ACC112 (cell line): ENCODE results near the gene CMA1.
"Not testable (repeated sequence)": the region's sequence is repeated elsewhere in the genome, so short reads cannot be mapped to it uniquely, and the experiment has no call there.

Source experiments
- H2AFZ ChIP-seq: fragments of 200-600 bp; sonication (generic); one replicate; pipeline ENCODE4 v1.6.0; 2017; ENCODE audit warnings: antibody characterized with exemption, low read length; ENCODE audit not compliant: unreplicated experiment
- H3K27ac ChIP-seq: fragments of 200-600 bp; sonication (generic); 2 replicates; pipeline ENCODE4 v1.5.1; 2014; ENCODE audit warnings: low read depth, mild to moderate bottlenecking, antibody characterized with exemption, low read length, moderate library complexity
- H3K27me3 ChIP-seq: fragments of 200-600 bp; sonication (generic); 2 replicates; pipeline ENCODE4 v1.6.1; 2014; ENCODE audit warnings: mild to moderate bottlenecking, antibody characterized with exemption, low read length, moderate library complexity, mixed read lengths; ENCODE audit not compliant: insufficient read depth
- H3K36me3 ChIP-seq: fragments of 200-600 bp; sonication (generic); 2 replicates; pipeline ENCODE4 v1.6.1; 2016; ENCODE audit warnings: mild to moderate bottlenecking, antibody characterized with exemption, low read length, moderate library complexity, mixed read lengths; ENCODE audit not compliant: insufficient read depth
- H3K4me1 ChIP-seq: fragments of 200-600 bp; sonication (generic); one replicate; pipeline ENCODE4 v1.6.1; 2016; ENCODE audit warnings: low read length, mixed read lengths; ENCODE audit not compliant: insufficient read depth, unreplicated experiment, control insufficient read depth
- H3K4me3 ChIP-seq: fragments of 200-600 bp; sonication (generic); 2 replicates; pipeline ENCODE4 v1.5.1; 2014; ENCODE audit warnings: mild to moderate bottlenecking, low read depth, low read length
- H3K79me2 ChIP-seq: fragments of 200-600 bp; sonication (generic); one replicate; pipeline ENCODE4 v1.6.0; 2016; ENCODE audit warnings: low read length; ENCODE audit not compliant: control insufficient read depth, unreplicated experiment, insufficient read depth

The CMA1 gene

GRCh38 chr14:24506443-24506842 lies 1.6 kb downstream of the CMA1 start:
- no peaks in the 10 kb centered on the region for H3K79me2 ChIP-seq
- no peak overlapping the region for H2AFZ ChIP-seq
- H3K4me1 ChIP-seq, result no peaks in the 10 kb centered on the region
- H3K27ac ChIP-seq, result no peak overlapping the region
- H3K27me3 ChIP-seq, result peaks cover 14% of the 10 kb centered on the region
- no peak overlapping the region for H3K4me3 ChIP-seq
- no peaks in the 10 kb centered on the region for H3K36me3 ChIP-seq

- H3K4me1 ChIP-seq, result no peaks in the 10 kb centered on the region
- H3K36me3 ChIP-seq, result no peaks in the 10 kb centered on the region
- no peak overlapping the region for H3K4me3 ChIP-seq
- H3K27me3 ChIP-seq, result peaks cover 11% of the 10 kb centered on the region
- no peak overlapping the region for H2AFZ ChIP-seq
- no peaks in the 10 kb centered on the region for H3K79me2 ChIP-seq
- no peak overlapping the region for H3K27ac ChIP-seq
Observed at GRCh38 chr14:24504425-24504950, 3.6 kb downstream of the CMA1 start.

DNA sequence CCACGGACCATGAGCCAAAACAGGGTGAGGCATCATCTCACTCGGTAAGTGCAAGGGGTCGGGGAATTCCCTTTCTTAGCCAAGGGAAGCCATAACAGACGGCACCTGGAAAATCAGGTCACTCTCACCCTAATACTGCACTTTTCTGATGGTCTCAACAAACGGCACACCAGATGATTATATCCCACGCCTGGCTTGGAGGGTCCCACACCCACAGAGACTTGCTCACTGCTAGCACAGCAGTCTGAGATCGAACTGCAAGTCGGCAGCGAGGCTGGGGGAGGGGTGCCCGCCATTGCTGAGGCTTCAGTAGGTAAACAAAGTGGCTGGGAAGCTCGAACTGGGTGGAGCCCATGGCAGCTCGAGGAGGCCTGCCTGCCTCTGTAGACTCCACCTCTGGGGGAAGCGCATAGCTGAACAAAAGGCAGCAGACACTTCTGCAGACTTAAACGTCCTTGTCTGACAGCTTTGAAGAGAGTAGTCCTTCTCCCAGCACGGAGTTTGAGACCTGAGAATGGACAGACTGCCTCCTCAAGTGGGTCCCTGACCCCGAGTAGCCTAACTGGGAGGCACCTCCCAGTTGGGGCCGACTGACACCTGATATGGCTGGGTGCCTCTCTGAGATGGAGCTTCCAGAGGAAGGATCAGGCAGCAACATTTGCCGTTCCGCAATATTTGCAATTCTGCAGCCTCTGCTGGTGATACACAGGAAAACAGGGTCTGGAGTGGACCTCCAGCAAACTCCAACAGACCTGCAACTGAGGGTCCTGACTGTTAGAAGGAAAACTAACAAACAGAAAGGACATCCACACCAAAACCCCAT lies 16.3 kb downstream of the CMA1 start:
- not testable (repeated sequence) for H3K79me2 ChIP-seq, H3K27ac ChIP-seq, H2AFZ ChIP-seq, H3K36me3 ChIP-seq, H3K27me3 ChIP-seq, H3K4me1 ChIP-seq, H3K4me3 ChIP-seq

GRCh38 chr14:24483604-24484252 lies 24.3 kb downstream of the CMA1 start:
- Histone ChIP-seq H3K79me2 (no peaks in the 10 kb centered on the region), H3K27ac (no peak overlapping the region), H3K4me3 (no peak overlapping the region), H2AFZ (no peak overlapping the region), H3K4me1 (no peaks in the 10 kb centered on the region), H3K36me3 (no peaks in the 10 kb centered on the region), H3K27me3 (peaks cover 4% of the 10 kb centered on the region; the same call in 1 of the 2 replicates)

DNA sequence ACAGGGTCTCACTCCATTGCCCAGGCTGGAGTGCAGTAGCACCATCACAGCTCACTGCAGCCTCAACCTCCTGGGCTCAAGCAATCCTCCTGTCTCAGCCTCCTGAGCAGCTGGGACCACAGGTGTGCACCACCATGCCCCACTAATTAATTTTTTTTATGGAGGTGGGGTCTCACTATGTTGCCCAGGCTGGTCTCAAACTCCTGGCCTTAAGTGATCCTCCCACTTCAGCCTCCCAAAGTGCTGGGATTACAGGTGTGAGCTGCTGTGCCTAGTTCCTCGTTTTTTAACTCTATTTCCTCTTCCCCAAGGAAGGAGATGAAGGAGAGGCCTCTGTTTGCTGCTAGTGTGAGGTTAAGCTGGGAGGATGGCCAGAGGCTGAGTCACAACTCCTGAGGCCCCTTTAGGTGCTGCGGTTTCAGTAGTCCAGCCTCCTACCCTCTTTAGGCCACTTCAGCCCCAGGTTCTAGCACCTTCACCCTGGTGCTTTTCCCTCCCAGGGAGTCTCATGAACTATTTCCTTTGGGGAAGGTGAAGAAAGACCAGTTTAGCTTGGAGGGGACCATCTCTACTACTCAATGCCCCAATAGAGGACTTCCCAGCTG lies 25.3 kb downstream of the CMA1 start:
- H3K36me3 ChIP-seq, H3K27ac ChIP-seq, H3K4me3 ChIP-seq, H2AFZ ChIP-seq, H3K27me3 ChIP-seq, H3K79me2 ChIP-seq, H3K4me1 ChIP-seq: not testable (repeated sequence)

GRCh38 chr14:24481622-24482324 lies 26.3 kb downstream of the CMA1 start:
- H2AFZ ChIP-seq, result peak overlapping the region; percentile 24
- H3K36me3 ChIP-seq, result no peaks in the 10 kb centered on the region
- no peaks in the 10 kb centered on the region for H3K4me1 ChIP-seq
- no peaks in the 10 kb centered on the region for H3K79me2 ChIP-seq
- no peak overlapping the region for H3K4me3 ChIP-seq
- peaks cover 4% of the 10 kb centered on the region; the same call in 1 of the 2 replicates for H3K27me3 ChIP-seq
- H3K27ac ChIP-seq, result no peak overlapping the region

GRCh38 chr14:24479999-24480398 lies 28.1 kb downstream of the CMA1 start:
- not testable (repeated sequence) for H3K27ac ChIP-seq, H3K36me3 ChIP-seq, H3K79me2 ChIP-seq, H2AFZ ChIP-seq, H3K27me3 ChIP-seq, H3K4me1 ChIP-seq, H3K4me3 ChIP-seq

DNA sequence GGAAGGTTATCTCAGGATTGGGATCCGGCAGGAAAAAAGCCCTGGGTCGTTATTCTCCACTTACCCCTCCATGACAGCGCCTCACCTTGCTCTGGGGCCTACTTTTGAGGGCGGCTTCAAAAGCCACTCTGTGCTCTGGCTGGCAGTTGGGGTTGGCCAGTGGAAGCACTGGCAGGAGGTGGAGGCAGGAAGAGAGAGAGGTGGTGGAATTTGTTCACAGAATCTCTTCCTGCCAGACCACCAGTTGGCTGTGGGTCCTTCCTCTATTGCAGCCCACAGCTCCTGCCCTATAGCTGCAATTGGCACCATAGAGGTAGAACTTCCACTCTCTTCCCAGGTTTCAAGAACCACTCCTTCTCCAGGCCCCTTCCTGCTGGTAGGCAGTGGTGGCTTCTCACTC lies 32.8 kb downstream of the CMA1 start:
- H3K36me3 ChIP-seq, result no peaks in the 10 kb centered on the region
- H3K4me1 ChIP-seq, result no peaks in the 10 kb centered on the region

GRCh38 chr14:24473211-24473610 lies 34.9 kb downstream of the CMA1 start:
- Histone ChIP-seq H2AFZ (no peak overlapping the region), H3K27me3 (no peaks in the 10 kb centered on the region), H3K4me3 (no peak overlapping the region), H3K79me2 (no peaks in the 10 kb centered on the region), H3K27ac (no peak overlapping the region), H3K36me3 (no peaks in the 10 kb centered on the region), H3K4me1 (no peaks in the 10 kb centered on the region)

More for the DNA sequence above, 32.8 kb downstream of the CMA1 start:
- H3K4me3 ChIP-seq, result no peak overlapping the region
- no peaks in the 10 kb centered on the region for H3K27me3 ChIP-seq
- no peak overlapping the region for H2AFZ ChIP-seq
- H3K27ac ChIP-seq, result no peak overlapping the region
- no peaks in the 10 kb centered on the region for H3K79me2 ChIP-seq

DNA sequence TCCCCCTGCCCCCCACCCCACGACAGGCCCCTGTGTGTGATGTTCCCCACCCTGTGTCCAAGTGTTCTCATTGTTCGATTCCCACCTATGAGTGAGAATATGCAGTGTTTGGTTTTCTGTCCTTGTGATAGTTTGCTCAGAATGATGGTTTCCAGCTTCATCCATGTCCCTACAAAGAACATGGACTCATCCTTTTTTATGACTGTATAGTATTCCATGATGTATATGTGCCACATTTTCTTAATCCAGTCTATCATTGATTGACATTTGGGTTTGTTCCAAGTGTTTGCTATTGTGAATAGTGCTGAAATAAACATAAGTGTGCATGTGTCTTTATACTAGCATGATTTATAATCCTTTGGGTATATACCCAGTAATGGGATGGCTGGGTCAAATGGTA lies 37.6 kb downstream of the CMA1 start:
- not testable (repeated sequence) for H3K79me2 ChIP-seq, H3K27ac ChIP-seq, H3K27me3 ChIP-seq, H2AFZ ChIP-seq, H3K4me3 ChIP-seq, H3K36me3 ChIP-seq, H3K4me1 ChIP-seq
